Esophagus squamous epithelium (tissue), 4 donors: ENCODE data around the gene FLG.

Experiments used
- POLR2A ChIP-seq, 4 donors: fragments of 450-650 bp; IDR thresholded peaks; one replicate each; pipeline ENCODE4 v1.6.1; 2017; ENCODE audit warnings: antibody characterized with exemption in 4 of 4, mild to moderate bottlenecking in 4 of 4, moderate library complexity in 3 of 4
- TF ChIP-seq, protein P1 (sequence below), 6 experiments: fragments of 450-650 bp in 4 of 6; fragments of 200-600 bp in 2 of 6; sonication (generic) in 2 of 6; IDR thresholded peaks; one replicate each; pipeline ENCODE4 v1.5.1; 2016 to 2019; ENCODE audit warnings: antibody characterized with exemption in 6 of 6, mild to moderate bottlenecking in 4 of 6, moderate library complexity in 4 of 6

DNA sequence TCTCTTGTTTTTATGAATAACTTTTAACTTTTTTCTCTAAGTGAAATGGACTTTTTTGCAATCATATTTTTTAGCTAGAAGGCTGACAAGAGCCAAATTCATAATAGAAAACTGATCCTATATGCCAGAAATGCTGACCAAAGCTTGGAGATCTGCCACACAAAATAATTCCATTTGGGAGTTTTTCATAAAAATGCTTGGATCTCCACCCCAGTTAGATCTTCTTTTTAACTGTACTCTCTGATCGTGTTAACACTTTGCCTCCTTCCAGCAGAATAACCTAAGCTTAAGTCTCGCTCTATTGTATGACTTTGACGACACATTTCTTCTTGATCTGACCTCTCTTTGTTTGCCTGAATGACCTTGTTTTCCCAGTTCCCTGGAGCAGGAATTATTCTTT is 18.0 kb upstream of the FLG start:
- TF ChIP-seq POLR2A (IDR thresholded peaks at IDR 0.05): no peak
- TF ChIP-seq, protein P1, sequence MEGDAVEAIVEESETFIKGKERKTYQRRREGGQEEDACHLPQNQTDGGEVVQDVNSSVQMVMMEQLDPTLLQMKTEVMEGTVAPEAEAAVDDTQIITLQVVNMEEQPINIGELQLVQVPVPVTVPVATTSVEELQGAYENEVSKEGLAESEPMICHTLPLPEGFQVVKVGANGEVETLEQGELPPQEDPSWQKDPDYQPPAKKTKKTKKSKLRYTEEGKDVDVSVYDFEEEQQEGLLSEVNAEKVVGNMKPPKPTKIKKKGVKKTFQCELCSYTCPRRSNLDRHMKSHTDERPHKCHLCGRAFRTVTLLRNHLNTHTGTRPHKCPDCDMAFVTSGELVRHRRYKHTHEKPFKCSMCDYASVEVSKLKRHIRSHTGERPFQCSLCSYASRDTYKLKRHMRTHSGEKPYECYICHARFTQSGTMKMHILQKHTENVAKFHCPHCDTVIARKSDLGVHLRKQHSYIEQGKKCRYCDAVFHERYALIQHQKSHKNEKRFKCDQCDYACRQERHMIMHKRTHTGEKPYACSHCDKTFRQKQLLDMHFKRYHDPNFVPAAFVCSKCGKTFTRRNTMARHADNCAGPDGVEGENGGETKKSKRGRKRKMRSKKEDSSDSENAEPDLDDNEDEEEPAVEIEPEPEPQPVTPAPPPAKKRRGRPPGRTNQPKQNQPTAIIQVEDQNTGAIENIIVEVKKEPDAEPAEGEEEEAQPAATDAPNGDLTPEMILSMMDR (IDR thresholded peaks at IDR 0.05): no peak
